Activated naive CD4-positive, alpha-beta T cell treated with anti-CD3 and anti-CD28 coated beads for 36 hours (primary cell): ENCODE results near the gene BCL7C. TPM values are rescaled to one million over a fixed set of nuclear protein-coding genes. Genes with fewer than 3 reads are reported as not detected.

Source experiments
- CTCF ChIA-PET: fragments of 350-600 bp; sonication (Branson Sonifier 250); formaldehyde crosslinking; loops from one replicate; lab custom pipeline; 2021; ENCODE audit warnings: antibody characterized with exemption; lab: Charles Lee
- DNase-seq: peaks from one replicate; pipeline ENCODE4 v3.0.0-alpha.2; 2020
- H3K27ac Mint-ChIP-seq: one replicate; pipeline ENCODE4 v1.8.0; 2021; ENCODE audit warnings: mild to moderate bottlenecking, mixed read lengths
- H3K27me3 Mint-ChIP-seq: one replicate; pipeline ENCODE4 v1.8.0; 2021; ENCODE audit warnings: low read depth, mixed read lengths
- H3K36me3 Mint-ChIP-seq: one replicate; pipeline ENCODE4 v1.8.0; 2021; ENCODE audit warnings: low read depth, mixed read lengths
- H3K4me1 Mint-ChIP-seq: one replicate; pipeline ENCODE4 v1.8.0; 2021; ENCODE audit warnings: low read depth, mixed read lengths
- H3K4me3 Mint-ChIP-seq: one replicate; pipeline ENCODE4 v1.8.0; 2021; ENCODE audit warnings: mild to moderate bottlenecking, moderate library complexity, mixed read lengths
- H3K9me3 Mint-ChIP-seq: one replicate; pipeline ENCODE4 v1.8.0; 2021; ENCODE audit warnings: mixed read lengths
- intact Hi-C: fragments of 100-400 bp; cut with micrococcal nuclease; formaldehyde crosslinking; loops from one replicate; pipeline ENCODE4 v1.15.1; 2023
- total RNA-seq, 2 experiments: library from RNA; stranded (reverse); gene quantifications; one replicate each; pipeline ENCODE4 v1.2.3, GENCODE V29; 2021

Gene BCL7C
- total RNA-seq, 2 experiments from 2014 or later: 18.1 to 18.6 TPM

- no peaks in the 10 kb centered on the region for H3K9me3 Mint-ChIP-seq
- H3K27ac Mint-ChIP-seq: peak overlapping the region; percentile 100
- H3K27me3 Mint-ChIP-seq: no peaks in the 10 kb centered on the region
- H3K36me3 Mint-ChIP-seq: no peaks in the 10 kb centered on the region
- intact Hi-C loops: loop anchor here (1.0 to 10.0 kb wide), 19 partner anchors 21 to 547 kb away; partner anchors contain the start of genes ARMC5, BCL7C, CFAP119 and FBRS
- peaks cover 11% of the 10 kb centered on the region for H3K4me1 Mint-ChIP-seq
- H3K4me3 Mint-ChIP-seq: peak overlapping the region; percentile 99
- DNase-seq: peak; percentile 92
- CTCF ChIA-PET: interaction anchor here (0.6 to 2.7 kb wide), 6 partner anchors 21 to 131 kb away, joined by 3 to 38 read pairs (median 5); no protein-coding TSS in a partner anchor
These were observed 28.0 kb upstream of the BCL7C start for GRCh38 chr16:30921748-30922419.

GRCh38 chr16:30921459-30921747, 27.5 kb upstream of the BCL7C start:
- no peak for DNase-seq
- Mint-ChIP-seq H3K4me1 (peaks cover 10% of the 10 kb centered on the region), H3K27me3 (no peaks in the 10 kb centered on the region), H3K36me3 (no peaks in the 10 kb centered on the region), H3K4me3 (peak overlapping the region; percentile 99), H3K27ac (peak overlapping the region; percentile 100), H3K9me3 (no peaks in the 10 kb centered on the region)
- CTCF ChIA-PET: interaction anchor here (0.9 to 2.7 kb wide), 4 partner anchors 21 to 136 kb away, joined by 3 to 38 read pairs (median 5); no protein-coding TSS in a partner anchor
- intact Hi-C loops: loop anchor here (1.0 to 10.0 kb wide), 3 partner anchors 77 to 547 kb away; partner anchors contain the start of genes MYL11, TBC1D10B and ZNF764

- H3K27me3 Mint-ChIP-seq: no peaks in the 10 kb centered on the region
- H3K4me3 Mint-ChIP-seq: peak overlapping the region; percentile 18
- H3K27ac Mint-ChIP-seq: no peak overlapping the region
- no peaks in the 10 kb centered on the region for H3K9me3 Mint-ChIP-seq
- no peak for DNase-seq
- CTCF ChIA-PET: interaction anchor here (0.6 to 2.7 kb wide), 5 partner anchors 9 to 136 kb away, joined by 3 to 38 read pairs (median 5); no protein-coding TSS in a partner anchor
- intact Hi-C loops: loop anchor here (1.0 to 10.0 kb wide), 3 partner anchors 77 to 546 kb away; partner anchors contain the start of genes MYL11, TBC1D10B and ZNF764
- H3K4me1 Mint-ChIP-seq: peaks cover 7% of the 10 kb centered on the region
- no peaks in the 10 kb centered on the region for H3K36me3 Mint-ChIP-seq
These were observed 27.0 kb upstream of the BCL7C start for GRCh38 chr16:30920891-30921290.

DNA sequence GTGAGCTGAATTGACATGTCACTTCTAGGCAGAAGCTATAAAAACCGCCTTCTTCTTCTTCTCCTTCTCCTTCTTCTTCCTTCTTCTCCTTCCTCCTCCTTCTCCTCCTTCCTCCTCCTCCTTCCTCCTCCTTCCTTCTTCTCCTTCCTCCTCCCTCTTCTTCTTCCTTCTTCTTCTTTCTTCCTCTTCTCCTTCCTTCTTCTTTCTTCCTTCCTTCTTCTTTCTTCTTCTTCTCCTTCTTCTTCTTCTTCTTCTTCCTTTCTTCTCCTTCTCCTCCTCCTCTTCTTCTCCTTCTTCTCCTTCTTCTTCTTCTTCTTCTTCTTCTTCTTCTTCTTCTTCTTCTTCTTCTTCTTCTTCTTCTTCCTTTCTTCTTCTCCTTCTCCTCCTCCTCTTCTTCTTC, 24.7 kb upstream of the BCL7C start:
- no peak for DNase-seq
- Mint-ChIP-seq H3K27ac (no peak overlapping the region), H3K27me3 (no peaks in the 10 kb centered on the region), H3K4me3 (no peak overlapping the region), H3K4me1 (no peaks in the 10 kb centered on the region), H3K36me3 (no peaks in the 10 kb centered on the region), H3K9me3 (no peaks in the 10 kb centered on the region)
- intact Hi-C loops: no loop called here
- CTCF ChIA-PET: interaction anchor here (1.0 to 1.7 kb wide), 3 partner anchors 17 to 74 kb away, joined by 4 to 8 read pairs (median 5); no protein-coding TSS in a partner anchor

GRCh38 chr16:30914830-30915229, 21.0 kb upstream of the BCL7C start:
- Mint-ChIP-seq H3K27me3 (no peaks in the 10 kb centered on the region), H3K27ac (no peak overlapping the region), H3K4me3 (no peak overlapping the region), H3K36me3 (no peaks in the 10 kb centered on the region), H3K9me3 (no peaks in the 10 kb centered on the region), H3K4me1 (no peaks in the 10 kb centered on the region)
- no peak for DNase-seq
- intact Hi-C loops: no loop called here
- CTCF ChIA-PET: interaction anchor here (0.5 to 1.4 kb wide), 4 partner anchors 10 to 71 kb away, joined by 3 to 5 read pairs (median 4); no protein-coding TSS in a partner anchor

GRCh38 chr16:30912794-30913412, 19.0 kb upstream of the BCL7C start:
- intact Hi-C loops: no loop called here
- Mint-ChIP-seq H3K27me3 (no peaks in the 10 kb centered on the region), H3K27ac (no peak overlapping the region), H3K4me3 (no peak overlapping the region), H3K9me3 (no peaks in the 10 kb centered on the region), H3K4me1 (peaks cover 1% of the 10 kb centered on the region), H3K36me3 (no peaks in the 10 kb centered on the region)
- CTCF ChIA-PET: interaction anchor here (0.9 to 1.1 kb wide), 2 partner anchors 29 to 75 kb away, joined by 3 read pairs; no protein-coding TSS in a partner anchor
- DNase-seq: no peak

GRCh38 chr16:30910427-30911029, 16.7 kb upstream of the BCL7C start:
- H3K36me3 Mint-ChIP-seq: no peaks in the 10 kb centered on the region
- CTCF ChIA-PET: interaction anchor here (0.9 kb wide), 1 partner anchor 9 kb away, joined by 3 read pairs; no protein-coding TSS in a partner anchor

GRCh38 chr16:30907064-30907463, 13.2 kb upstream of the BCL7C start:
- no peak for DNase-seq
- H3K36me3 Mint-ChIP-seq: peaks cover 1% of the 10 kb centered on the region
- CTCF ChIA-PET: interaction anchor here (1.0 to 1.3 kb wide), 2 partner anchors 14 to 29 kb away, joined by 3 read pairs; no protein-coding TSS in a partner anchor
- peaks cover 25% of the 10 kb centered on the region for H3K4me1 Mint-ChIP-seq
- no peak overlapping the region for H3K4me3 Mint-ChIP-seq
- H3K9me3 Mint-ChIP-seq: peaks cover 2% of the 10 kb centered on the region
- H3K27ac Mint-ChIP-seq: no peak overlapping the region
- H3K27me3 Mint-ChIP-seq: no peaks in the 10 kb centered on the region
- intact Hi-C loops: no loop called here

More at GRCh38 chr16:30910427-30911029, 16.7 kb upstream of the BCL7C start:
- no peak for DNase-seq
- H3K4me1 Mint-ChIP-seq: peaks cover 10% of the 10 kb centered on the region
- H3K27ac Mint-ChIP-seq: no peak overlapping the region
- intact Hi-C loops: no loop called here
- H3K27me3 Mint-ChIP-seq: no peaks in the 10 kb centered on the region
- no peaks in the 10 kb centered on the region for H3K9me3 Mint-ChIP-seq
- H3K4me3 Mint-ChIP-seq: no peak overlapping the region

GRCh38 chr16:30904114-30904780, 10.4 kb upstream of the BCL7C start:
- peaks cover 2% of the 10 kb centered on the region for H3K9me3 Mint-ChIP-seq
- DNase-seq: no peak
- H3K4me3 Mint-ChIP-seq: no peak overlapping the region
- H3K27me3 Mint-ChIP-seq: no peaks in the 10 kb centered on the region
- H3K36me3 Mint-ChIP-seq: peaks cover 1% of the 10 kb centered on the region
- peak overlapping the region; percentile 81 for H3K27ac Mint-ChIP-seq
- H3K4me1 Mint-ChIP-seq: peaks cover 35% of the 10 kb centered on the region
- CTCF ChIA-PET: interaction anchor here (1.1 to 3.8 kb wide), 4 partner anchors 10 to 59 kb away, joined by 3 to 23 read pairs (median 4); partner anchors contain the start of gene BCL7C
- intact Hi-C loops: no loop called here

DNA sequence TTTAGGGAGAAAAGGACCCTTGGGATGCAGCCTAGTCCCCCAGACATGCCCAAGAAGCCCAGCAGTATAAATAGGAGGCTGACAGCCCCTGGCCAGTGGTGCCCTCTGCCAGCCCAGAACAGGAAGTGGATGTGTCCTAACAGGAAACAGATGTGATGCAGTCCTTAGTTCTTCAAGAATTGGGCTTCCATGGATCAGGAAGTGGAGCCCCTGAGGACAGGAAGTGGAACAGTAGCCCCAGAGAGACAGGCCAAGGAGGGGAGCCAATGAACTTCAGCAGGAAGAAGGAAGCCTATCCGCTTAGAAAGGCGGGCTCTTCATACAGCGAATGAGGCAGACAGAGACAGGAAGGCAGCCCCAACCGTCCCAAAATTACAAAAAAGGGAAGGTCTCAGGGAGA, 9.7 kb upstream of the BCL7C start:
- Mint-ChIP-seq H3K4me3 (no peak overlapping the region), H3K4me1 (peaks cover 35% of the 10 kb centered on the region), H3K9me3 (peaks cover 2% of the 10 kb centered on the region), H3K27me3 (no peaks in the 10 kb centered on the region), H3K36me3 (peaks cover 1% of the 10 kb centered on the region), H3K27ac (peak overlapping the region; percentile 81)
- DNase-seq: peak; percentile 41
- CTCF ChIA-PET: interaction anchor here (1.2 to 5.1 kb wide), 5 partner anchors 11 to 98 kb away, joined by 4 to 94 read pairs (median 13); partner anchors contain the start of gene BCL7C
- intact Hi-C loops: loop anchor here (2.0 kb wide), 1 partner anchor 29 kb away; no protein-coding TSS in a partner anchor

DNA sequence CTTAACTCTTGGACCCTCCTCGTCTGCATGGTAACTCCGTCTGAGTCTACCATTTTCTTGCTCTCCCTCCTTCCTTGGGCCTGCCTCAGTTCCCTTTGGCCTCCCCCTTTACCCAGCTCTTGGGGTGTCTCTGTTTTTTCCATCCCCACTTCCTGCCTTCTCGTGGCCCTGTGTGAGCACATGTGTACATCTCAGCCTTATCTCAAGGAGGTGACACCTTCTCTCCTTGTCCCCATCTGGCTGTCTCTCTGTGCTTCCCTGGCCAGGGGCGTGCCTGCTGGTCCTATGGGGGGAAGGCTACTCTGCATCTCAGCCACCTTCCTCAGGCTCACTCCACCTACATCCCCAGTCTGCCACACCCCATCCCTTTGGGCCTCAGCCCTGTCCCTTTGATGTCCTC, 9.1 kb upstream of the BCL7C start:
- Mint-ChIP-seq H3K27ac (peak overlapping the region; percentile 98), H3K27me3 (no peaks in the 10 kb centered on the region), H3K4me3 (peak overlapping the region; percentile 98), H3K4me1 (peaks cover 35% of the 10 kb centered on the region), H3K9me3 (peaks cover 2% of the 10 kb centered on the region), H3K36me3 (peaks cover 1% of the 10 kb centered on the region)
- CTCF ChIA-PET: interaction anchor here (0.8 to 5.1 kb wide), 8 partner anchors 11 to 97 kb away, joined by 3 to 94 read pairs (median 13); partner anchors contain the start of gene BCL7C
- peak; percentile 37 for DNase-seq
- intact Hi-C loops: loop anchor here (2.0 kb wide), 1 partner anchor 28 kb away; no protein-coding TSS in a partner anchor
